ENCODE measurements around the gene ZNF165. TPM values are rescaled to one million over a fixed set of nuclear protein-coding genes. Genes with fewer than 3 reads are reported as not detected.
A peak's percentile ranks its signal among the peaks of the same experiment; 100 is the strongest.

Gene ZNF165
- total and polyA plus RNA-seq, 2 of the 13 experiments (the other 11 are each of a cell fraction or from before 2014, with no cell fraction given) = 0.58 to 8.6 TPM

GRCh38 chr6:28136585-28137504, 56.5 kb downstream of the ZNF165 start (continued):
- peak; percentile 73 for TF ChIP-seq HINFP (CRISPR knock-in tag; IDR thresholded peaks at IDR 0.05; ENCODE audit: low read depth)
- TF ChIP-seq MYC (CRISPR knock-in tag; IDR thresholded peaks at IDR 0.05; ENCODE audit: borderline replicate concordance) = peak; percentile 75; the same call in 1 of the 2 replicates
- TF ChIP-seq ZNF20 (CRISPR knock-in tag; IDR thresholded peaks at IDR 0.05) = peak; percentile 93
- TF ChIP-seq NR2F6 (IDR thresholded peaks at IDR 0.05) = peak; percentile 74
- peak; percentile 67 for TF ChIP-seq NR2F6 (CRISPR knock-in tag; IDR thresholded peaks at IDR 0.05)
- TF ChIP-seq KDM5B (CRISPR knock-in tag; IDR thresholded peaks at IDR 0.05; ENCODE audit: borderline replicate concordance) = peak; percentile 83
- peak; percentile 80 for TF ChIP-seq MEF2D (CRISPR knock-in tag; IDR thresholded peaks at IDR 0.05)
- TF ChIP-seq FOXK2 (IDR thresholded peaks at IDR 0.05) = peak; percentile 66; the same call in 1 of the 2 replicates
- 0 out of 2 replicates have a peak, but pooled peaks have one; percentile 66 for TF ChIP-seq NR2F2 (IDR thresholded peaks at IDR 0.05; ENCODE audit: borderline replicate concordance, low read depth)
- no peak for TF ChIP-seq FOXP1 (IDR thresholded peaks at IDR 0.05)
- TF ChIP-seq FOXP1 (CRISPR knock-in tag; IDR thresholded peaks at IDR 0.05) = peak; percentile 58
- TF ChIP-seq ZNF263 (CRISPR knock-in tag; IDR thresholded peaks at IDR 0.05) = peak; percentile 64; the same call in 1 of the 2 replicates
- peak; percentile 39; the same call in 1 of the 2 replicates for TF ChIP-seq ZBTB44 (CRISPR knock-in tag; IDR thresholded peaks at IDR 0.05)
- peak; percentile 75; the same call in 1 of the 2 replicates for TF ChIP-seq NRL (CRISPR knock-in tag; IDR thresholded peaks at IDR 0.05; ENCODE audit: borderline replicate concordance)
- peak; percentile 84; the same call in 1 of the 2 replicates for TF ChIP-seq ZBTB34 (CRISPR knock-in tag; IDR thresholded peaks at IDR 0.05)
- TF ChIP-seq ZNF34 (CRISPR knock-in tag; IDR thresholded peaks at IDR 0.05; ENCODE audit: borderline replicate concordance) = no peak
- no peak for TF ChIP-seq TRIM24 (CRISPR knock-in tag; IDR thresholded peaks at IDR 0.05)
- TF ChIP-seq ZBTB20 (CRISPR knock-in tag; IDR thresholded peaks at IDR 0.05; ENCODE audit: borderline replicate concordance, low read depth) = peak; percentile 88; the same call in 1 of the 2 replicates
- no peak for TF ChIP-seq ZNF646 (CRISPR knock-in tag; IDR thresholded peaks at IDR 0.05)

Measured in HepG2 (cell line).